Measurements from ENCODE around the gene TCL1A. TPM values are rescaled to one million over a fixed set of nuclear protein-coding genes. Genes with fewer than 3 reads are reported as not detected.
"Not testable (repeated sequence)": the region's sequence is repeated elsewhere in the genome, so short reads cannot be mapped to it uniquely, and the experiment has no call there.

TCL1A gene, protein sequence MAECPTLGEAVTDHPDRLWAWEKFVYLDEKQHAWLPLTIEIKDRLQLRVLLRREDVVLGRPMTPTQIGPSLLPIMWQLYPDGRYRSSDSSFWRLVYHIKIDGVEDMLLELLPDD
- total RNA-seq, result 10 to 100 TPM; 22.2 to 23.8 TPM
- polyA plus RNA-seq, result 1 to 10 TPM in 1 of 3 donors, under 1 TPM in 2; 0.10 to 1.2 (median 0.84) TPM
- 0 to 0.49 (median 0) reads per million in 6 experiments for total RNA-seq

DNA sequence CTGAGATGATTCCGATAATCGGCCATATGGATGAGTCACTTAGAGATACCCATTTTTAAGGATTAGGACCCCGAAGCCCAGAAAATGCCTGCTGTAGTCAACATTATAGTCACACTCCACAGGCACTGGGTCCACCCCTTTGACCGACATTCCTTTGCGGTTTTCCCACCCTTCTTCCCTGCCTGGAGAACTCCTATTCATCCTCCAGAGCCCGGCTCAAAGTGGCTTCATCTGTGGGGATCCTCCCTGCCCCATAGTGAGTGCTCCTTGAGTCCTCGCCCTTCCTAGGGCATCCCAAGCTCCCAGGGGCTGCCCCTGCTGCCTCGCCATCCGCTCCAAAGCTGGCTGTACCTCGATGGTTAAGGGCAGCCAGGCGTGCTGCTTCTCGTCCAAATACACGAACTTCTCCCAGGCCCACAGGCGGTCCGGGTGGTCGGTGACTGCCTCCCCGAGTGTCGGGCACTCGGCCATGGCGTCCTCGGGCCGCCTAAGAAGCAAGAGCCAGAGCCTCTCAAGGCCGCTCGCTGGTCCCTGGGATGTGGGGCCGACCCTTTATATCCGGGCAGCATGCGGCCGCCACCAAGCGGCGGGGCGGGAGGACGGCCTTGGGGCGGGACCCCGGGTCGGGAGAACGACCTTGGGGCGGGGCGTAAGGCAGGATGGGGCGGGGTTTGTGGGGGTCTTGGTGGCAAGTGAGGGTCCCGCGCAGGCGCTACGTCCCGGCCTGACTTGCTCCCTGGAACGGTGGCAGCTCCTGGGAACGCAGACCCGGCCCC, at the start of gene TCL1A:
Gene TCL1A, minus strand, starts transcription at position 530 of the 776 bp plus-strand sequence. Its CDS starts 59 bp downstream, at position 471.
- peak within 1 kb of the TSS in 2 of 10 donors; percentile 61 to 86 for H3K4me3 Mint-ChIP-seq
- no peaks in the 10 kb centered on the region for H3K36me3 Mint-ChIP-seq
- peaks cover 0 to 24% (median 0%) of the 10 kb centered on the region in 4 donors for H3K4me1 Mint-ChIP-seq
- peak within 1 kb of the TSS in 2 of 10 donors; percentile 71 to 73 for H3K27ac Mint-ChIP-seq
- no peaks in the 10 kb centered on the region for H3K9me3 Mint-ChIP-seq
- H3K27me3 Mint-ChIP-seq, result peaks cover 3 to 55% (median 35%) of the 10 kb centered on the region in 5 donors
- POLR2A ChIA-PET, result no interaction called here
- ATAC-seq (peak in 1 of 2 donors; percentile 46), DNase-seq (peak in 1 of 10 donors; percentile 40)

DNA sequence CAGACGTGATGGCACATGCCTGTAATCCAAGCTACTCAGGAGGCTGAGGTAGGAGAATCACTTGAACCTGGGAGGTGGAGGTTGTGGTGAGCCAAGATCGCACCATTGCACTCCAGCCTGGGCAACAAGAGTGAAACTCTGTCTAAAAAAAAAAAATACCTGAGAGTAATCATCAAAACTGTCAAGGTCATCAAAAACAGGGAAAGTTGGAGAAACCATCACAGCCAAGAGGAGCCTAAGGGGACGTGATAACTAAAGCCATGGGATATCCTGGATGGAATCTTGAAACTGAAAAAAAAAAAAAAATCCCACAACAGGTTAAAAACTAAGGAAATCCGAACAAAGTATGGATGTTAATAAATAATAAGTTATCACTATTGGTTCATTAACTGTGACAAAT, 49.1 kb upstream of the TCL1A start:
- H3K9me3 Mint-ChIP-seq, H3K4me1 Mint-ChIP-seq, ATAC-seq, H3K27ac Mint-ChIP-seq, H3K36me3 Mint-ChIP-seq, POLR2A ChIA-PET, DNase-seq, H3K4me3 Mint-ChIP-seq: not testable (repeated sequence)
- peaks cover 11 to 41% (median 34%) of the 10 kb centered on the region in 5 donors for H3K27me3 Mint-ChIP-seq

DNA sequence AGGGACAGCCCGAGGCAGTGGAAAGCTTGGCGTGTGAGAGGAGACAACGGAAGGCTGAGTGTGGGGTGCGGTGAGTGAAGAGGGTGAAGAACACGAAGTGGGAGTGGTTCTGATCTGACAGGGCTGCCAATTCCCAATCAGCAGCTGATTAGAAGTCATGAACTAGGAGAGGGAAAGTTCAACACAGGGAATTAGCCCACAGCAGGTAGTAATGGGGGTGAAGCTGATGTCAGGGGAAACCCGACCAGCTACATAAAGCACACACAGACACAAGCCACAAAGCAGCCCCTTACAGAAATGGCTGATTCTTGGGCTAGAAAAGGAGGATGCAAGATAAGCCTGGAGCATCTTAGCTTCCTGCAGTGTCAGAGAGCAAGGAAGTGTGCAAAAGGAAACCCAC, 47.5 kb upstream of the TCL1A start:
- peaks cover 0 to 6% (median 2%) of the 10 kb centered on the region in 3 donors for H3K36me3 Mint-ChIP-seq
- peaks cover 9 to 34% (median 30%) of the 10 kb centered on the region in 5 donors for H3K27me3 Mint-ChIP-seq
- no peak overlapping the region for H3K4me3 Mint-ChIP-seq
- peaks cover 0 to 5% (median 0%) of the 10 kb centered on the region in 9 donors for H3K9me3 Mint-ChIP-seq
- H3K27ac Mint-ChIP-seq, result peak overlapping the region in 1 of 10 donors; percentile 37
- no peaks in the 10 kb centered on the region for H3K4me1 Mint-ChIP-seq
- ATAC-seq, result no peak
- no peak for DNase-seq
- POLR2A ChIA-PET, result no interaction called here

DNA sequence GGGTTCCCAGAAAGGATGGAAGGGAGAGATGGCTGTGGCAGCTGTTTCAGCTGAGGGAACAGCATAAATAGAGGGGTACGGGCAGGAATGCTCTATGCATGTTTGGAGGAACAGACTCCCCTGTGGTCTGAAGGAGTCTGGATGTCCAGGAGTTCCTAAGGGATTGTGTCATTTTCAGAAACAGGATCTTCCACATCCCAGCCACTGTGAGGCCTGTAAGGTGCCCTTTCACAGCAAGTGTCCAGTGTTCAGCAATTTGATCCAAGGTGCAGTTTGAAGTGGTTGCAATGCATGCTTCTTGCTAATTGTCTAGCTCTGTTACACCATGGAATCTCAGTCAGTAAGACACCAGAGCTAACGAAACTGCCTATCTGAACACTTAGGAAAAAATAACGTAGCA, 46.7 kb upstream of the TCL1A start:
- H3K4me1 Mint-ChIP-seq, result no peaks in the 10 kb centered on the region
- peaks cover 0 to 5% (median 0%) of the 10 kb centered on the region in 9 donors for H3K9me3 Mint-ChIP-seq
- H3K4me3 Mint-ChIP-seq, result no peak overlapping the region
- peaks cover 9 to 39% (median 33%) of the 10 kb centered on the region in 5 donors for H3K27me3 Mint-ChIP-seq
- no peak for ATAC-seq
- no peak for DNase-seq
- peaks cover 0 to 6% (median 2%) of the 10 kb centered on the region in 3 donors for H3K36me3 Mint-ChIP-seq
- POLR2A ChIA-PET, result no interaction called here
- no peak overlapping the region for H3K27ac Mint-ChIP-seq

DNA sequence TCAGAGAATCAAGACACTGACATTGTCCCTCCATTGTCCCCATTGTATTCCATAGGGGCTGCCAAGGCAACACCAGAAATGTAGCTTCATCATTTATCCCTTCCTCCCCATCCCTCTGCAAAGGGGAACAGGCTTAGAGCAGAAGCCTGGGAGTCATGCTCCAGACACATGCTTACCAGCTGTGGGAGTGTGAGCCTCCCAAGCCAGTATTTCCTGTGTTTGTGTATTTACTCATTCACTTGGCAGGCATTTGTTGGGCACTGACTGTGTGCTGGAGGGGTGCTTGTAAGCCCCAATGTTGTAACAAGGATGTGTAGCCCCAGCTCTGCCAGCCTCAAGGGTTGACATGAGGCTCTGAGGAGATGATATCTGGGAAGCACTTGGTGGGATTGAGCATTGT, 46.0 kb upstream of the TCL1A start:
- peaks cover 0 to 6% (median 2%) of the 10 kb centered on the region in 3 donors for H3K36me3 Mint-ChIP-seq
- no peaks in the 10 kb centered on the region for H3K4me1 Mint-ChIP-seq
- no peak overlapping the region for H3K27ac Mint-ChIP-seq
- peaks cover 9 to 46% (median 33%) of the 10 kb centered on the region in 5 donors for H3K27me3 Mint-ChIP-seq
- no peak for DNase-seq
- peaks cover 0 to 5% (median 0%) of the 10 kb centered on the region in 9 donors for H3K9me3 Mint-ChIP-seq
- POLR2A ChIA-PET, result no interaction called here
- ATAC-seq, result no peak
- H3K4me3 Mint-ChIP-seq, result no peak overlapping the region

DNA sequence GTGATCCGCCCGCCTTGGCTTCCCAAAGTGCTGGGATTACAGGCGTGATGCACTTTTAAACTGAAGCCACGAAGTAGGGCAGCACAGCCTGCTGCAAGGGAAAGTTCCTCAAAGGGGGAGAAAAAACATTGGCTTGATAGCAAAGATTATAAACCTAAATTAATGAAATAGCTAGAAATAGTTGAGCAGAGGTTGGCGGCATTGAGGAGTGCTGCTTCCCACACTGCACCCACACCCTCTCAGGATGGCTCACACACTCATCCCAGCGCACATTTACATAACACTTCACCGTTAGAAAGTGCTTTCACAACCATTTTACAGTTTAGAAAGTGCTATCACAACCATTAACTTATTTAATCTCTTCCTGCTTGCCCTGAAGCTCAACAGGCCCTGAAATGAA, 44.4 kb upstream of the TCL1A start:
- POLR2A ChIA-PET, result no interaction called here
- no peak overlapping the region for H3K4me3 Mint-ChIP-seq

DNA sequence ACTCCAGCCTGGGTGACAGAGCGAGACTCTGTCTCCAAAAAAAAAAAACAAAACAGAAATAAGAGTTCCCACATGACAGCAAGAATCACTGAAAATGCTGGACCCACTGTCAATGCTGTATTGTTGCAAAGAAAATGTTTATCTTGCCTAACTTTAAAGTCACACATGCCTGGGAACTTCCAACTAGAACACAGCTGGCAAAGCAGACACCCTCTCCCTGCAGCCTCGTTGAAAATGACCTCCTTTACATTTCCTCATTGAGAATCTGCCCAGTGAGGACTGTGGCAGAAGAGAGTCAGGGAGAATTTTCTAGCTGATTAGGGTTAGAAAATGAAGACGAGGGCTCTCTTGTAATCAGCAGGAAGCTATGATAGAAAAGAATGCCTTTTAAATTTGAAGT, 42.8 kb upstream of the TCL1A start:
- no peak for ATAC-seq
- H3K4me3 Mint-ChIP-seq, result no peak overlapping the region

More for the DNA sequence above, 44.4 kb upstream of the TCL1A start:
- Mint-ChIP-seq H3K27ac (no peak overlapping the region), H3K36me3 (peaks cover 0 to 6% (median 2%) of the 10 kb centered on the region in 3 donors), H3K27me3 (peaks cover 17 to 56% (median 39%) of the 10 kb centered on the region in 5 donors), H3K4me1 (no peaks in the 10 kb centered on the region), H3K9me3 (peaks cover 0 to 5% (median 0%) of the 10 kb centered on the region in 9 donors)
- DNase-seq (no peak), ATAC-seq (no peak)

DNA sequence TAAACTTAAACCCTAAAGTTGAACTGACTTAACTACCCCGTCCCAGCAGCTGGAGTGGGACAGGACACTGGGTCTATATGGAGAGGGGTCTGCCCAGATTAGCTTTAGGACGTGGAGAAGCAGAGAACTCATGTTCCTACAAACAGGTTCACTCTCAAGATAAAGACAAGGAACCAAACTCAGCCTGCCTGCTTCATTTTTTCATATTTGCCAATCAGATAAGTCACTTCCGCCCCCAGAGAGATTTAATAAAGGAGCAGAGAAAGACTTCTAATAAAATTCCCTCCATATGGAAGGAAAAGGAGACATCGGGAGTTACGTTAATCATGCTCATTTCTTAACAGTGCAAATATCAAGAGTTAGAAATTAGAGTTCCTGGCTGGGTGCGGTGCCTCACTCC, 42.2 kb upstream of the TCL1A start:
- POLR2A ChIA-PET, result no interaction called here
- Mint-ChIP-seq H3K9me3 (peaks cover 0 to 2% (median 0%) of the 10 kb centered on the region in 9 donors), H3K4me1 (no peaks in the 10 kb centered on the region), H3K36me3 (peaks cover 0 to 2% (median 2%) of the 10 kb centered on the region in 3 donors), H3K4me3 (no peak overlapping the region), H3K27ac (no peak overlapping the region), H3K27me3 (peaks cover 18 to 50% (median 39%) of the 10 kb centered on the region in 5 donors)
- ATAC-seq (no peak), DNase-seq (no peak)

More for the DNA sequence above, 42.8 kb upstream of the TCL1A start:
- DNase-seq, result no peak
- POLR2A ChIA-PET, result no interaction called here
- peaks cover 0 to 6% (median 2%) of the 10 kb centered on the region in 3 donors for H3K36me3 Mint-ChIP-seq
- peaks cover 0 to 5% (median 0%) of the 10 kb centered on the region in 9 donors for H3K9me3 Mint-ChIP-seq
- peaks cover 20 to 56% (median 41%) of the 10 kb centered on the region in 5 donors for H3K27me3 Mint-ChIP-seq
- H3K4me1 Mint-ChIP-seq, result no peaks in the 10 kb centered on the region
- H3K27ac Mint-ChIP-seq, result no peak overlapping the region

DNA sequence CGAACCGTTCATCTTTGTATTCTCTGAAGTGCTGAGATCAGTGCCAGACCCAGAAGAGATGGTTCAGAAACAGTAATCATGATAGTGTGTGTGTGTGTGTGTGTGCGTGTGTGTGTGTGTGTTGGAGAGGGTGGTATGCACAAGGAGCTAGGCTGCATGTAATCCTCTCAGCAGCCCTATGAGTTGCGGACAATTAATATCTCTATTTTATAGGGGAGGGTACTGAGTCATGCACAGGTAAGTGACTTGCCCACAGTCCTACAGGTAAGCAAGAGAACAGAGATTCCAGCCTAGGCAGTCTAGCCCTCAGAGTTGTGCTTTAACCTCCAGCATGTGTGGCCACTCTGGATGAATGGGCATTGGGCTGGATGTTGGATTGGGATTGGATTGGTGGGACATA, 27.9 kb upstream of the TCL1A start:
- Mint-ChIP-seq H3K9me3 (peaks cover 9 to 36% (median 17%) of the 10 kb centered on the region in 9 donors), H3K27me3 (no peaks in the 10 kb centered on the region), H3K4me1 (peaks cover 9 to 31% (median 17%) of the 10 kb centered on the region in 4 donors), H3K4me3 (no peak overlapping the region), H3K27ac (no peak overlapping the region), H3K36me3 (peaks cover 0 to 12% (median 9%) of the 10 kb centered on the region in 3 donors)
- POLR2A ChIA-PET, result no interaction called here
- DNase-seq (no peak), ATAC-seq (no peak)

DNA sequence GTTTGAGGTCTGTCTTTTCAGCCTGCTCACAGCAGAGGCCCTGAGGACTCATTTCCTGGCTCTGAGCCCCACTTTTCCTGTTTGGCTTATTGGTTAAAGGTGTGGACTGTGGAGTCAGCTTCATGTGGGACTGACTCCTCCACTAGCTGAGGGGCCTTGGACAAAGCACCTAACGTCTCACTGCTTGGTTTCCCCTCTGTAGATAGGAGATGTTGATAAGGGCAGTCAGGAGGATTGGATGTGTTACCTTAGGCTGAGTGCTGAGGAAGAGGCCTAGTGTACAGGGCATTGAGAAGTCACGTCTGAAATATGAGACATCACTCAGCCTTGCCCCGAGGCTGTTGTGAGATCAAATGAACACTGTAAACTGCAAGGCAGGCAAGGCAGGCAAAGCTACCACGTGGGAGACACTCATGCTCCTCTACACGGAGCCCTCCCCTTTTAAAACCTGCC, 27.1 kb upstream of the TCL1A start:
- Mint-ChIP-seq H3K9me3 (peaks cover 9 to 43% (median 20%) of the 10 kb centered on the region in 9 donors), H3K4me1 (peaks cover 9 to 37% (median 17%) of the 10 kb centered on the region in 4 donors), H3K27me3 (peaks cover 0 to 2% (median 0%) of the 10 kb centered on the region in 5 donors), H3K4me3 (no peak overlapping the region), H3K27ac (peak overlapping the region in 2 of 10 donors; percentile 29 to 41), H3K36me3 (peaks cover 0 to 12% (median 9%) of the 10 kb centered on the region in 3 donors)
- POLR2A ChIA-PET, result no interaction called here
- DNase-seq (no peak), ATAC-seq (no peak)

DNA sequence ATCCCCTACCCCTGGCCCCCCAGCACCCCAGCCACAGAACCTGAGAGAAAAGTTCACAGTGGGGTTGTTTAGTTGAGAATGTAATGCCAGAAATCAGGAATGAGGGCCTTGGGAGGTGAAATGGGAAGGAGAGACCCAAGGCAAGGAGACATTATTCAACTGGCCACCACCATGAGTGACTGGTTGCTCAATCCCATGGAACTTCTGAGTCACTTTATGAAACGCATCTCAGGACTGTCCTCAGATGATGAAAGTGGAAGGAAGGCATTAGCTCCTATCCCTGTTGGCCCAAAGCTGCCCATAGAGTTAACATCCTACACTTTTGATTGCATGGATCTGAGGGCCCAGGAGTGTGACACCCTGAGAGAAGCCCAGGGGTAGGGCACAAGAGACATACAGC, 25.4 kb upstream of the TCL1A start:
- Mint-ChIP-seq H3K4me1 (peaks cover 9 to 39% (median 17%) of the 10 kb centered on the region in 4 donors), H3K27ac (peak overlapping the region in 9 of 10 donors; percentile 8 to 93 (median 90)), H3K9me3 (peaks cover 9 to 45% (median 20%) of the 10 kb centered on the region in 9 donors), H3K36me3 (peaks cover 0 to 12% (median 9%) of the 10 kb centered on the region in 3 donors), H3K4me3 (peak overlapping the region in 1 of 10 donors; percentile 42), H3K27me3 (peaks cover 0 to 4% (median under 1%) of the 10 kb centered on the region in 5 donors)
- no peak for DNase-seq
- POLR2A ChIA-PET, result interaction anchor here (1.1 kb wide), 1 partner anchor 9 kb away, joined by 3 read pairs; no protein-coding TSS in a partner anchor
- no peak for ATAC-seq

DNA sequence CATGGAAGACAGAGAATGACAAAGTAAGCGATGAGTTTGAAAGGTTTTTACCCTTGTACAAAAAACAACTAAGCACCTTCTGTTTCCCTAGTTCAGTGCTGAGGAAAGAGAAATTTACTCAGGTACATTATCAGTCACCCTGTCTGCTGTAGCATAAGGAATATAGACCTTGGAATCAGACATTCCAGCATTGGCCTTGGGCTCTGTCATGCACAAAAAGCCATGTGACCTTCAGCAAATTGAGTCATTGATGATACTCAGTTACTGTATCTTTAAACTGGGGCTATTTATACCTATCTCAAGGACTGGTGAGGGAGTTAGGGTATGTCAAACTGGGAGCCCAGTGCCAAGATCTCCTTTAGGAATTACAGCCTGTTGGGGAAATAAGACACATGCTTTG, 19.3 kb upstream of the TCL1A start:
- Mint-ChIP-seq H3K4me1 (peaks cover 5 to 41% (median 8%) of the 10 kb centered on the region in 4 donors), H3K9me3 (peaks cover 0 to 20% (median 3%) of the 10 kb centered on the region in 9 donors), H3K27ac (no peak overlapping the region), H3K4me3 (no peak overlapping the region), H3K36me3 (no peaks in the 10 kb centered on the region), H3K27me3 (peaks cover 21 to 36% (median 24%) of the 10 kb centered on the region in 5 donors)
- DNase-seq (no peak), ATAC-seq (no peak)
- POLR2A ChIA-PET, result no interaction called here

All from naive thymus-derived CD8-positive, alpha-beta T cell (primary cell).